ENCODE measurements around the gene GET3.
"Not testable (repeated sequence)": the region's sequence is repeated elsewhere in the genome, so short reads cannot be mapped to it uniquely, and the experiment has no call there.

Gene GET3

DNA sequence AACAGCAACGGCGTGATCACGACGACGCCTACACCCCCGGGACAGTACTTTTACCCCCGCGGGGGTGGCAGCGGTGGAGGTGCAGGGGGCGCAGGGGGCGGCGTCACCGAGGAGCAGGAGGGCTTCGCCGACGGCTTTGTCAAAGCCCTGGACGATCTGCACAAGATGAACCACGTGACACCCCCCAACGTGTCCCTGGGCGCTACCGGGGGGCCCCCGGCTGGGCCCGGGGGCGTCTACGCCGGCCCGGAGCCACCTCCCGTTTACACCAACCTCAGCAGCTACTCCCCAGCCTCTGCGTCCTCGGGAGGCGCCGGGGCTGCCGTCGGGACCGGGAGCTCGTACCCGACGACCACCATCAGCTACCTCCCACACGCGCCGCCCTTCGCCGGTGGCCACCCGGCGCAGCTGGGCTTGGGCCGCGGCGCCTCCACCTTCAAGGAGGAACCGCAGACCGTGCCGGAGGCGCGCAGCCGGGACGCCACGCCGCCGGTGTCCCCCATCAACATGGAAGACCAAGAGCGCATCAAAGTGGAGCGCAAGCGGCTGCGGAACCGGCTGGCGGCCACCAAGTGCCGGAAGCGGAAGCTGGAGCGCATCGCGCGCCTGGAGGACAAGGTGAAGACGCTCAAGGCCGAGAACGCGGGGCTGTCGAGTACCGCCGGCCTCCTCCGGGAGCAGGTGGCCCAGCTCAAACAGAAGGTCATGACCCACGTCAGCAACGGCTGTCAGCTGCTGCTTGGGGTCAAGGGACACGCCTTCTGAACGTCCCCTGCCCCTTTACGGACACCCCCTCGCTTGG, 55.0 kb downstream of the GET3 start:
- peak; percentile 73 for DNase-seq (ENCODE audit: low spot score)

DNA sequence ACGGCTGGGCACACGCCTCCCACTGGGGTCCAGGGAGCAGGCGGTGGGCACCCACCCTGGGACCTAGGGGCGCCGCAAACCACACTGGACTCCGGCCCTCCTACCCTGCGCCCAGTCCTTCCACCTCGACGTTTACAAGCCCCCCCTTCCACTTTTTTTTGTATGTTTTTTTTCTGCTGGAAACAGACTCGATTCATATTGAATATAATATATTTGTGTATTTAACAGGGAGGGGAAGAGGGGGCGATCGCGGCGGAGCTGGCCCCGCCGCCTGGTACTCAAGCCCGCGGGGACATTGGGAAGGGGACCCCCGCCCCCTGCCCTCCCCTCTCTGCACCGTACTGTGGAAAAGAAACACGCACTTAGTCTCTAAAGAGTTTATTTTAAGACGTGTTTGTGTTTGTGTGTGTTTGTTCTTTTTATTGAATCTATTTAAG, 55.6 kb downstream of the GET3 start:
- no peak for DNase-seq (ENCODE audit: low spot score)

DNA sequence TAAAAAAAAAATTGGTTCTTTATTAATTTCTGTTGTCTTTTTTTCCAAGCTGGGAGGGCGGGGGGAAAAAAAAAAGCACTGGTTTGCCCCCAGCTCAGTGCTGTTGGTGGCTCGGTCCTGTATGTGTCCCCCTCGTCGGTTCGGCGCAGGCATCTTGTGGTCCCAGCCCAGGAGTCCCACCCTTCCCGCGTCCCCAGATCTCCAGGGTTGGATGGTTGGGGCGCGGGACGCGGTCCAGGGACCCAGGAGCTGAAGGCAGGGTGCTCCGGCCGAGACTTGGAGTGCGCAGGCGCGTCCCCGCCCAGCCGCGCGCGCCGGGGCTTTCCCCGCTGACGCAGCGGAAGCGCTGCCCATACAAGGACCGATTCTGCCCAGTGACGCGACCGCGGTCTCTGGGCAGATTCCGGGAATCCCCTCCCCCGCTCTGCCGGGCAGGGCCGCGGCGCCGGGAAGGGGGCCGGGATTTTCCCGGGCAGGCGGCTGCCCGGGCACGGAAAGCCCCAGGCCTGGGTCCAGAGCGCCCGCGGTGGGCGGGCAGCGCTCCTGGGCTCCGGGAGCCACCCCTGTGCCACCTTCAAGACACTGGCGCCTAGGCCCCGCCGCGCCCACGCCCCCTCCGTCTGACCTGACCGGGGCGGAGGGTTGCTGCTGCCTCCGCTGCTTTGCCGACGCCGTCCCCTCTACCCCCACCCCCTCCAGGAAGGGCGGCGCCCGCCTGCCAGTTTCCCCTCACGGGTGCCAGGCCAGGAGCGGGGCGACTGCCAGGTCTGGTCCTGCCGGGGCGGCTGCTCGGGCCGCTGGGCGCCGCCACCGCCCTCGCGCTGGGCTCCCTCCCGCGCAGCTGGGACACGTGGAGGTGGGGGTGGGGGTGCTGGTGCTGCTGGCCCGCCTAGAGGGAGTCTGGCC, 56.2 kb downstream of the GET3 start:
- DNase-seq (ENCODE audit: low spot score): peak; percentile 95

DNA sequence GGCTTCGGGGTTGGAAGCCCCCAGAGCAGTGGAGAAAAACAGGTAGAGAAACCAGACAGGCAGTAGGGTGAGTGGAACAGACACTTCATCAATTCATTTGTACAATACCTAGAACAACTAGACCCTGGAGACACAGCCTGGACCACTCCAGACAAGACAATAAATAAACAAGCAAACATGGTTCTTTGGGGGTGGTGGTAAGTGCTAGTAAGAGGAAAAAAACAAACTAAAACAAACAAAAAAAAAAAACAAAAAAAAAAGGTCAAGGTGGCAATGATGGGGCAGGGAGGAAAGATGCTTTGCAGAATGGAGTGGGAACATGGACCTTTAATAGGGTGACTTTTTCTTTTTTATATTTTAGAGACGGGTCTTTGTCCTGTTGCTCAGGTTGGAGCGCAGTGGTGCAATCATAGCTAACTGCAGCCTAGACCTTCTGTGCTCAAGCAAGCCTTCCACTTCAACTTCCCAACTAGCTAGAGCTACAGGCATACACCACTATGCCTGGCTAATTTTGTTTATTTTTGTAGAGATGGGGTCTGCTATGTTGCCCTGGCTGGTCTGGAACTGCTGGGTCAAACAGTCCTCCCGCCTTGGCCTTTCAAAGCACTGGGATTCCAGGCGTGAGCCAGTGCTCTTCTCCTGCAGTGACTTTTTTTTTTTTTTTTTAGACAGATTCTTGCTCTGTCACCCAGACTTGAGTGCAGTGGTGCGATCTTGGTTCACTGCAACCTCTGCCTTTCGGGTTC, 57.1 kb downstream of the GET3 start:
- no peak for DNase-seq (ENCODE audit: low spot score)

DNA sequence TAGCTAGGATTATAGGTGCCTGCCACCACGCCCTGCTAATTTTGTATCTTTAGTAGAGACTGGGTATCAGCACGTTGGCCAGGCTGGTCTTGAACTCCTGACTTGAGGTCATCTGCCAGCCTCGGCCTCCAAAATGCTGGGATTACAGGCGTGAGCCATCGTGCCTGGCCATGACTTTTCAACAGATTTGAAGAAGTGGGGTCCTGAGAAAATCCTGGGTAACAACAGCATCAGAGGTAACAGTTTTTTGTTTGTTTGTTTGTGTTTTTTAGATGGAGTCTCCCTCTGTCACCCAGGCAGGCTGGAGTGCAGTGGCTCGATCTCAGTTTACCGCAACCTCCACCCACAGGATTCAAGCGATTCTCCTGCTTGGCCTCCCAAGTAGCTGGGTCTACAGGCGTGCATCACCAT, 57.7 kb downstream of the GET3 start:
- no peak for DNase-seq (ENCODE audit: low spot score)

DNA sequence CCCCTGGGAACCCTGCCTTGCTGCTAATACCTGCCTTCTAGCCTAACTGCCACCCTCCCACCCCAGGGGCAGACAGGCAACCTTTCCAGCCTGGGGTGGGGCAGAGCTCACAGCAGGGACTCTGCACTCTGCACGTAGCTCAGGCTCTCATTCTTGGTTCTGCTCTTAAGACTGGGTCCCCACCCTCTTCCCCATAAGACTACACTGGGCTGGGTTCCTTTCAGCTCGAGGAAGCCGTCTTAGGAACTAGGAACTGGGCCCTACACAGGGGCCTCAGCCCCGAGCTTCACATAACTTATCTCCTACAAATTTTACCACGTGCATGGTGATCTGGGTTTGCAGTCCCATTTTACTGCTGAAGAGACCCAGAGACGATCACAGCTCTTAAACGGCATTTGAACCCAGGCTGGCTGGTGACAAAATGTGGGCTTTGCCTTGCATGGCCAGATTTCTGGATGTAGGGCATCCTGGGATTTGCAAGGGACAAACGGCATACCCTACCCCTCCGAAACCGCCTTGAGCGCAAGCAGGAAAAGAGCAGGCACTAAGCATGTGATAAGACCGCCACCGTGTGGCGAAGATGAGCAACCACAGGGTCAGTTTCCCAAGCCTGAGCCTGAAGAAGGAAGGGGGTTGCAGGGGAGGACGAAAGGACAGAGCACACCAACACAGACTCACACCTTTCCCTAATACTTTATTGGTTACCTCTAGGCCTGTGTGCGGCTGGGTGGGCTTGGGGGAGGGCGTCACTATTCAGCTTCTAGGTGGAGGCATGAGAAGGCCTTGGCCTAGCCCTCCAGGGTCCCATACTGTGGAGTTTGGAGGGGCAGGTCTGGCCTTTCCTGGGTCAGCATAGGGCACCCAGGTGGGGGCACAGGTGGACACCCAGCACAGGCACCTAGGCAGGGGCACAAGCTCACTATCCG, 59.1 kb downstream of the GET3 start:
- peak; percentile 82 for DNase-seq (ENCODE audit: low spot score)

DNA sequence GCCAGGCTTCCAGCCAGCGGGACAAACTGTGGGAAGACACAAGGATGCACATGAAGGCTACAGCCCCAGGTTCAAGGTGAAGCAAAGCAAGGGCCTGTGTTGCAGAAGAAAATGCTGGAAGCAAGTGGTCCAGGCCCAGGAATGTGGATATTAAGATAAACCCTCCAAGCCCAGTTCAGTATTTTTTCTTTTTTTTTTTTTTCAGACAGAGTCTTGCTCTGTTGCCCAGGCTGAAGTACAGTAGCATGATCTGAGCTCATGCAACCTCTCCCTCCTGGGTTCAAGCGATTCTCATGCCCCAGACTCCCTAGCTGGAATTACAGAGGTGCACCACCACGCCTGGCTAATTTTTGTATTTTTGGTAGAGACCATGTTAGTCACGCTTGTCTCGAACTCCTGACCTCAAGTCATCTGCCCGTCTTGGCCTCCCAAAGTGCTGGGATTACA, 59.9 kb downstream of the GET3 start:
- no peak for DNase-seq (ENCODE audit: low spot score)

DNA sequence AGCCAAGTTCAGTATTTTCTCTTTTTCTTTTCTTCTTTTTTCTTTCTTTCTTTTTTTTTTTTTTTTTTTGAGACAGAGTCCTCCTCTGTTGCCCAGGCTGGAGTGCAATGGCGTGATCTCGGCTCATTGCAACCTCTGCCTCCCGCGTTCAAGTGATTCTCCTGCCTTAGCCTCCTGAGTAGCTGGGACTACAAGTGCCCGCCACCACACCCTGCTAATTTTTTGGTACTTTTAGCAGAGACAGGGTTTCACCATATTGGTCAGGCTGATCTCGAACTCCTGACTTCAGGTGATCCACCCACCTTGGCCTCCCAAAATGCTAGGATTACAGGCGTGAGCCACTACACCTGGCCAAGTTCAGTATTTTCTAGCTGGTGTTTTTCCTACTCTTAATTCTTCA, 60.3 kb downstream of the GET3 start:
- not testable (repeated sequence) for DNase-seq (ENCODE audit: low spot score)

Data from CD4-positive, alpha-beta T cell treated with Interleukin-2 at 100 ng/mL for 4 hours (primary cell).